ENCODE measurements around the gene RRP8.

Gene RRP8

DNA sequence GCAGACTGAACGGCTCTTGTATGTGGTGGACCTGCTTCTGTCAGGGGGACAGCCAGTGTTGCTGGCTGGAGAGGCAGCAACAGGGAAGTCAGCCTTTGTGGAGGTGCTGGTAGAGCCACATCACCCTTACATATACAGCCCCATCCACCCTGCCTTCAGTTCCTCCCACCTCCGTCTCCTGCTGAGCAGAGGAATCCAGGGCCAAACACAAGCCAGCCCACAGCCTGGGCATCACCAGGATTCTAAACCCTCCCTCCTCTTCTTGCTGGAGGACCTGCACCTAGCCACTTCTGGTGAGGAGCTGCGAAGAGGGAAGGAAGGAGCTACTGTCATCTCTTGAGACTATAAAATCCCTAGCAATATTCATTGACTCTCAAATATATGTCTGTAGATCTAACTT, 54.8 kb downstream of the RRP8 start:
- Histone ChIP-seq H3K4me1 (ENCODE audit: control insufficient read depth, insufficient read depth, low read length) (no peaks in the 10 kb centered on the region), H3K27ac (ENCODE audit: low read depth, low read length) (no peak overlapping the region), H3K9ac (ENCODE audit: low read depth, low read length) (no peak overlapping the region), H3K9me3 (ENCODE audit: control insufficient read depth, insufficient read depth, low read length) (no peaks in the 10 kb centered on the region), H3K27me3 (ENCODE audit: control insufficient read depth, insufficient read depth, low read length) (no peaks in the 10 kb centered on the region), H3K36me3 (ENCODE audit: control insufficient read depth, insufficient read depth, low read length) (no peaks in the 10 kb centered on the region; the same call in 1 of the 2 replicates), H3K4me3 (ENCODE audit: low read depth, low read length) (no peak overlapping the region)

DNA sequence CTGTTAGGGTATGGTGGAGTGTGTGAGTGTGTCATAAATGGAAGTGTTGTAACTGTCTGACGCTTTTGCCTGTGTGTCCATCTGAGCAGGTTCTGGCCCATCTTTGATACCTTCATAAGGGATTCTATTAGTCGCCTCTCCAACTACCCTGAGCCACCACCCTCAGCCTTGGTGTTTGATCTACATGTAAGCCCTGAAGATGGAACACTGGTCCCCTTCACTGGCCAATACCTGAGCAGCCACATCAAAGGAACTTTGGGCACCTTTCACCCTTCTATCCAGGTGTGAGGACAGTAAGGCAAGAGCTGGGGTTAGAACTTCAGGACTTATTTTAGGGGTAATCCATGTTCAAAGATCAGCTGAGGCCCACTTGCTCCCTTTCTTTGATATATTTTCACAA, 55.3 kb downstream of the RRP8 start:
- Histone ChIP-seq H3K27ac (ENCODE audit: low read depth, low read length) (no peak overlapping the region), H3K9me3 (ENCODE audit: control insufficient read depth, insufficient read depth, low read length) (no peaks in the 10 kb centered on the region), H3K4me3 (ENCODE audit: low read depth, low read length) (no peak overlapping the region), H3K4me1 (ENCODE audit: control insufficient read depth, insufficient read depth, low read length) (no peaks in the 10 kb centered on the region), H3K36me3 (ENCODE audit: control insufficient read depth, insufficient read depth, low read length) (no peaks in the 10 kb centered on the region; the same call in 1 of the 2 replicates), H3K27me3 (ENCODE audit: control insufficient read depth, insufficient read depth, low read length) (no peaks in the 10 kb centered on the region), H3K9ac (ENCODE audit: low read depth, low read length) (no peak overlapping the region)

DNA sequence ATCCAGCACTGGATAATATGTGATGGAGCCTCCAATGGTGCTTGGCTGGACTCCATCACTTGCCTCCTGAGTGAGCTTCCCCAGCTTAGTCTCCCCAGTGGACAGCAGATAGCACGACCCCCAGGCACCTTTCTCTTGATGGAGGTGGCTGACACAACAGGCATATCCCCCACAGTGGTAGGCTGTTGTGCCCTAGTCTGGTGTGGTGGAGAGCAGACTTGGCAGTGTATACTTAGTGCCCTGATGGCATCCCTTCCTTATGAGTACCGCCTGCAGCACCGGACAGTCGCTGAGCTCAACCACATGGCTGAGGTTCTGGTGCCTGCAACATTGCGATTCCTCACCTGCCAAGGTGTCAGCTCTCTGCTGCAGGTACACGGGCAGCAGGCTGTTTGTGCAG, 56.2 kb downstream of the RRP8 start:
- H3K27me3 ChIP-seq (ENCODE audit: control insufficient read depth, insufficient read depth, low read length): no peaks in the 10 kb centered on the region
- no peaks in the 10 kb centered on the region for H3K9me3 ChIP-seq (ENCODE audit: control insufficient read depth, insufficient read depth, low read length)
- H3K27ac ChIP-seq (ENCODE audit: low read depth, low read length): no peak overlapping the region
- H3K36me3 ChIP-seq (ENCODE audit: control insufficient read depth, insufficient read depth, low read length): no peaks in the 10 kb centered on the region; the same call in 1 of the 2 replicates
- no peak overlapping the region for H3K9ac ChIP-seq (ENCODE audit: low read depth, low read length)
- H3K4me3 ChIP-seq (ENCODE audit: low read depth, low read length): no peak overlapping the region
- H3K4me1 ChIP-seq (ENCODE audit: control insufficient read depth, insufficient read depth, low read length): no peaks in the 10 kb centered on the region

- no peaks in the 10 kb centered on the region for H3K9me3 ChIP-seq (ENCODE audit: control insufficient read depth, insufficient read depth, low read length)
- no peak overlapping the region for H3K4me3 ChIP-seq (ENCODE audit: low read depth, low read length)
- H3K36me3 ChIP-seq (ENCODE audit: control insufficient read depth, insufficient read depth, low read length): no peaks in the 10 kb centered on the region; the same call in 1 of the 2 replicates
- no peak overlapping the region for H3K9ac ChIP-seq (ENCODE audit: low read depth, low read length)
- no peaks in the 10 kb centered on the region for H3K27me3 ChIP-seq (ENCODE audit: control insufficient read depth, insufficient read depth, low read length)
- H3K27ac ChIP-seq (ENCODE audit: low read depth, low read length): no peak overlapping the region
- no peaks in the 10 kb centered on the region for H3K4me1 ChIP-seq (ENCODE audit: control insufficient read depth, insufficient read depth, low read length)
Measured at GRCh38 chr11:6546735-6547134, 56.7 kb downstream of the RRP8 start.

DNA sequence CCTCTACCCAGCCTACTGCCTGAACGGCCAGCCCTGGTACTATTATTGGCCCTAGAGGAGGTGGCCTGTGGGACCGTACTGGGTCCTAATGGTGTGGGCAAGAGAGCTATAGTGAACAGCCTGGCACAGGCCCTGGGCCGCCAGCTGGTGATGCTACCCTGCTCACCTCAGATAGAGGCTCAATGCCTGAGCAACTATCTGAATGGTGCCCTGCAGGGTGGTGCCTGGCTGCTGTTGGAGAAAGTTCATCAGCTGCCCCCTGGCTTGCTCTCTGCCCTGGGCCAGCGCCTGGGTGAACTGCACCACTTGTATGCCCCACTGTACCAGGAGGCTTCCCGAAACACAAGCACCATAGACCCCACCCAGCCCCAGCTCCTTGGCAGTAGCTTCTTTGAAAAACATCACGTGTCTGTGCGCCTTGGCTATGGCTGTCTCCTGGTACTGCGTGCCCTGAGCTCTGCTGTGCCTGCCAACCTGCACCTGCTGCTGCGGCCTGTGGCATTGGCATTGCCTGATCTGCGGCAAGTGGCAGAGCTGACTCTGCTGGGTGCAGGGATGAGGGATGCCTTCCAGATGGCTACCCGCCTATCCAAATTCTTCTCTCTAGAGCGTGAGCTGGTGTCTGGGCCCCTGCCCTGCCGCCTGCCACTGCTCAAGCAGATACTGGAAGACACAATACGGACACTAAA, 57.4 kb downstream of the RRP8 start:
- Histone ChIP-seq H3K4me3 (ENCODE audit: low read depth, low read length) (no peak overlapping the region), H3K9ac (ENCODE audit: low read depth, low read length) (no peak overlapping the region), H3K36me3 (ENCODE audit: control insufficient read depth, insufficient read depth, low read length) (no peaks in the 10 kb centered on the region; the same call in 1 of the 2 replicates), H3K27ac (ENCODE audit: low read depth, low read length) (no peak overlapping the region), H3K4me1 (ENCODE audit: control insufficient read depth, insufficient read depth, low read length) (no peaks in the 10 kb centered on the region), H3K27me3 (ENCODE audit: control insufficient read depth, insufficient read depth, low read length) (no peaks in the 10 kb centered on the region), H3K9me3 (ENCODE audit: control insufficient read depth, insufficient read depth, low read length) (no peaks in the 10 kb centered on the region)
